ENCODE results near the gene BCAS3.

BCAS3 gene

GRCh38 chr17:61286449-61286848, 608.8 kb downstream of the BCAS3 start:
- Histone ChIP-seq H3K9me3 (ENCODE audit: control insufficient read depth, low read length) (no peaks in the 10 kb centered on the region), H3K27ac (ENCODE audit: insufficient read depth, low read depth, low read length, poor library complexity, severe bottlenecking) (no peak overlapping the region), H3K36me3 (ENCODE audit: control insufficient read depth, insufficient read depth, low read length) (no peaks in the 10 kb centered on the region), H3K4me1 (ENCODE audit: control insufficient read depth, insufficient read depth, low read length) (no peaks in the 10 kb centered on the region), H3K27me3 (ENCODE audit: control insufficient read depth, insufficient read depth, low read length, poor library complexity, severe bottlenecking) (peaks cover 17% of the 10 kb centered on the region), H3K4me3 (ENCODE audit: insufficient read depth, low read depth, low read length) (no peak overlapping the region)
- 77 to 78% methylated on average over 9 of the region's 9 CpGs for WGBS, 2 experiments

- WGBS, 2 experiments = 63 to 64% methylated on average over 10 of the region's 10 CpGs
- no peaks in the 10 kb centered on the region for H3K36me3 ChIP-seq (ENCODE audit: control insufficient read depth, insufficient read depth, low read length)
- H3K27ac ChIP-seq (ENCODE audit: insufficient read depth, low read depth, low read length, poor library complexity, severe bottlenecking) = no peak overlapping the region
- no peaks in the 10 kb centered on the region for H3K9me3 ChIP-seq (ENCODE audit: control insufficient read depth, low read length)
- H3K4me3 ChIP-seq (ENCODE audit: insufficient read depth, low read depth, low read length) = no peak overlapping the region
- H3K27me3 ChIP-seq (ENCODE audit: control insufficient read depth, insufficient read depth, low read length, poor library complexity, severe bottlenecking) = peaks cover 17% of the 10 kb centered on the region
- H3K4me1 ChIP-seq (ENCODE audit: control insufficient read depth, insufficient read depth, low read length) = peaks cover 2% of the 10 kb centered on the region
Observed at GRCh38 chr17:61289408-61290385, 612.0 kb downstream of the BCAS3 start.

GRCh38 chr17:61291451-61292285, 614.0 kb downstream of the BCAS3 start:
- H3K4me3 ChIP-seq (ENCODE audit: insufficient read depth, low read depth, low read length) = no peak overlapping the region
- peaks cover 8% of the 10 kb centered on the region for H3K4me1 ChIP-seq (ENCODE audit: control insufficient read depth, insufficient read depth, low read length)
- WGBS, 2 experiments = 95% methylated on average over 10 of the region's 10 CpGs
- H3K27ac ChIP-seq (ENCODE audit: insufficient read depth, low read depth, low read length, poor library complexity, severe bottlenecking) = no peak overlapping the region
- H3K27me3 ChIP-seq (ENCODE audit: control insufficient read depth, insufficient read depth, low read length, poor library complexity, severe bottlenecking) = peaks cover 5% of the 10 kb centered on the region
- H3K9me3 ChIP-seq (ENCODE audit: control insufficient read depth, low read length) = no peaks in the 10 kb centered on the region
- H3K36me3 ChIP-seq (ENCODE audit: control insufficient read depth, insufficient read depth, low read length) = no peaks in the 10 kb centered on the region

- H3K27me3 ChIP-seq (ENCODE audit: control insufficient read depth, insufficient read depth, low read length, poor library complexity, severe bottlenecking) = no peaks in the 10 kb centered on the region
- no peak overlapping the region for H3K27ac ChIP-seq (ENCODE audit: insufficient read depth, low read depth, low read length, poor library complexity, severe bottlenecking)
- WGBS, 2 experiments = 74 to 88% methylated on average over 2 of the region's 2 CpGs
Observed at GRCh38 chr17:61294286-61294685, 616.6 kb downstream of the BCAS3 start.

GRCh38 chr17:61294777-61295176, 617.1 kb downstream of the BCAS3 start:
- 82 to 85% methylated on average over 3 of the region's 3 CpGs for WGBS, 2 experiments
- Histone ChIP-seq H3K4me3 (ENCODE audit: insufficient read depth, low read depth, low read length) (no peak overlapping the region), H3K4me1 (ENCODE audit: control insufficient read depth, insufficient read depth, low read length) (peaks cover 8% of the 10 kb centered on the region), H3K36me3 (ENCODE audit: control insufficient read depth, insufficient read depth, low read length) (no peaks in the 10 kb centered on the region), H3K27me3 (ENCODE audit: control insufficient read depth, insufficient read depth, low read length, poor library complexity, severe bottlenecking) (no peaks in the 10 kb centered on the region), H3K27ac (ENCODE audit: insufficient read depth, low read depth, low read length, poor library complexity, severe bottlenecking) (no peak overlapping the region), H3K9me3 (ENCODE audit: control insufficient read depth, low read length) (no peaks in the 10 kb centered on the region)

More at GRCh38 chr17:61294286-61294685, 616.6 kb downstream of the BCAS3 start:
- Histone ChIP-seq H3K9me3 (ENCODE audit: control insufficient read depth, low read length) (no peaks in the 10 kb centered on the region), H3K4me1 (ENCODE audit: control insufficient read depth, insufficient read depth, low read length) (peaks cover 8% of the 10 kb centered on the region), H3K36me3 (ENCODE audit: control insufficient read depth, insufficient read depth, low read length) (no peaks in the 10 kb centered on the region), H3K4me3 (ENCODE audit: insufficient read depth, low read depth, low read length) (no peak overlapping the region)

- Histone ChIP-seq H3K27me3 (ENCODE audit: control insufficient read depth, insufficient read depth, low read length, poor library complexity, severe bottlenecking) (no peaks in the 10 kb centered on the region), H3K9me3 (ENCODE audit: control insufficient read depth, low read length) (no peaks in the 10 kb centered on the region), H3K27ac (ENCODE audit: insufficient read depth, low read depth, low read length, poor library complexity, severe bottlenecking) (no peak overlapping the region), H3K36me3 (ENCODE audit: control insufficient read depth, insufficient read depth, low read length) (no peaks in the 10 kb centered on the region), H3K4me1 (ENCODE audit: control insufficient read depth, insufficient read depth, low read length) (peaks cover 8% of the 10 kb centered on the region), H3K4me3 (ENCODE audit: insufficient read depth, low read depth, low read length) (no peak overlapping the region)
- WGBS, 2 experiments = 98 to 100% methylated on average over 1 to 2 of the region's 2 CpGs
Observed at GRCh38 chr17:61296058-61296457, 618.4 kb downstream of the BCAS3 start.

- Histone ChIP-seq H3K4me3 (ENCODE audit: insufficient read depth, low read depth, low read length) (no peak overlapping the region), H3K9me3 (ENCODE audit: control insufficient read depth, low read length) (no peaks in the 10 kb centered on the region), H3K4me1 (ENCODE audit: control insufficient read depth, insufficient read depth, low read length) (peaks cover 5% of the 10 kb centered on the region), H3K27me3 (ENCODE audit: control insufficient read depth, insufficient read depth, low read length, poor library complexity, severe bottlenecking) (no peaks in the 10 kb centered on the region), H3K36me3 (ENCODE audit: control insufficient read depth, insufficient read depth, low read length) (no peaks in the 10 kb centered on the region), H3K27ac (ENCODE audit: insufficient read depth, low read depth, low read length, poor library complexity, severe bottlenecking) (no peak overlapping the region)
- 90 to 93% methylated on average over 6 to 9 of the region's 9 CpGs for WGBS, 2 experiments
Observed at GRCh38 chr17:61299517-61300513, 622.2 kb downstream of the BCAS3 start.

GRCh38 chr17:61302953-61303816, 625.5 kb downstream of the BCAS3 start:
- Histone ChIP-seq H3K27me3 (ENCODE audit: control insufficient read depth, insufficient read depth, low read length, poor library complexity, severe bottlenecking) (no peaks in the 10 kb centered on the region), H3K4me3 (ENCODE audit: insufficient read depth, low read depth, low read length) (no peak overlapping the region), H3K4me1 (ENCODE audit: control insufficient read depth, insufficient read depth, low read length) (no peaks in the 10 kb centered on the region), H3K9me3 (ENCODE audit: control insufficient read depth, low read length) (no peaks in the 10 kb centered on the region), H3K27ac (ENCODE audit: insufficient read depth, low read depth, low read length, poor library complexity, severe bottlenecking) (no peak overlapping the region), H3K36me3 (ENCODE audit: control insufficient read depth, insufficient read depth, low read length) (no peaks in the 10 kb centered on the region)
- 94 to 95% methylated on average over 12 of the region's 12 CpGs for WGBS, 2 experiments

- Histone ChIP-seq H3K9me3 (ENCODE audit: control insufficient read depth, low read length) (no peaks in the 10 kb centered on the region), H3K27ac (ENCODE audit: insufficient read depth, low read depth, low read length, poor library complexity, severe bottlenecking) (no peak overlapping the region), H3K27me3 (ENCODE audit: control insufficient read depth, insufficient read depth, low read length, poor library complexity, severe bottlenecking) (no peaks in the 10 kb centered on the region), H3K36me3 (ENCODE audit: control insufficient read depth, insufficient read depth, low read length) (no peaks in the 10 kb centered on the region), H3K4me3 (ENCODE audit: insufficient read depth, low read depth, low read length) (no peak overlapping the region), H3K4me1 (ENCODE audit: control insufficient read depth, insufficient read depth, low read length) (no peaks in the 10 kb centered on the region)
Observed at GRCh38 chr17:61303817-61304096, 626.1 kb downstream of the BCAS3 start.
